Peyer's patch (tissue), 4 donors: ENCODE measurements around the gene KLC4. TPM values are rescaled to one million over a fixed set of nuclear protein-coding genes. Genes with fewer than 3 reads are reported as not detected.
"Not testable (repeated sequence)": the region's sequence is repeated elsewhere in the genome, so short reads cannot be mapped to it uniquely, and the experiment has no call there.

Experiments
- DNase-seq, 3 donors: peaks; one replicate each; pipeline ENCODE4 v3.0.0-alpha.2; 2017 to 2019
- H3K27ac ChIP-seq, 4 donors: fragments of 200-600 bp; sonication (generic); one replicate each; pipeline ENCODE4 v1.5.1; 2016 to 2019
- H3K27me3 ChIP-seq, 2 donors: fragments of 200-600 bp; sonication (generic); one replicate each; pipeline ENCODE4 v1.5.1; 2019
- H3K36me3 ChIP-seq, 3 donors: fragments of 200-600 bp; sonication (generic); one replicate each; pipeline ENCODE4 v1.5.1; 2016 to 2019
- H3K4me1 ChIP-seq, 4 donors: fragments of 200-600 bp; sonication (generic); one replicate each; pipeline ENCODE4 v1.5.1; 2016 to 2019
- H3K4me3 ChIP-seq, 4 donors: fragments of 200-600 bp; sonication (generic); 1 replicate in 3 of 4; 2 replicates in 1 of 4; pipeline ENCODE4 v1.5.1; 2016 to 2019; ENCODE audit warnings: mild to moderate bottlenecking in 1 of 4
- H3K9me3 ChIP-seq, 4 donors: fragments of 200-600 bp; sonication (generic); one replicate each; pipeline ENCODE4 v1.5.1; 2016 to 2019; ENCODE audit warnings: mild to moderate bottlenecking in 1 of 4
- POLR2A ChIP-seq, 2 donors: fragments of 450-650 bp; IDR thresholded peaks; one replicate each; pipeline ENCODE4 v1.5.1; 2017; ENCODE audit warnings: antibody characterized with exemption in 2 of 2, mild to moderate bottlenecking in 2 of 2, moderate library complexity in 2 of 2
- total RNA-seq, 4 donors: library from RNA; depleted of rRNA; stranded (reverse); fragments of >200 nt; gene quantifications; one replicate each; pipeline ENCODE4 v1.1.0, GENCODE V29; 2016
- TF ChIP-seq, protein P1 (sequence below), 6 experiments: fragments of 450-650 bp in 4 of 6; fragments of 200-600 bp in 2 of 6; sonication (generic) in 1 of 6; IDR thresholded peaks; one replicate each; pipeline ENCODE4 v1.5.1; 2017 to 2019; ENCODE audit warnings: antibody characterized with exemption in 6 of 6, mild to moderate bottlenecking in 3 of 6, moderate library complexity in 1 of 6

KLC4 gene
- total RNA-seq, 4 donors from 2014 or later, result 50.3 to 214 (median 183) TPM

DNA sequence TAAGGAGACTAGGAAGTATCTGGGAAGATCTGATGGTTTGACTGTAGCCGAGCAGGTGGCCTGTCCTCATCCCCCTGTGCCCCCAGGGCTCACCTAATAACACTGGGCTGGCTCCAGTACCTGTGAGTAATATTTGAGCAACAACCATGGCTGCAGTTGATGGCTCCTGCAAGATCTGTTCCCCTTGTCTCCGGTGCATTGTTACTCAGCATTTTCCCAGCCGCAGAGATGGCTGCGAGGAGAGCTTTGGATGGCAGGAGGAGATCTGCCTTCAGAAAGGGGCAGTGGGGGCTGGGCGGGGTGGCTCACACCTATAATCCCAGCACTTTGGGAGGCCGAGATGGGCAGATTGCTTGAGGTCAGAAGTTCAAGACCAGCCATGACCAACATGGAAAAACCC is 55.9 kb downstream of the KLC4 start:
- H3K4me3 ChIP-seq, result no peak overlapping the region
- no peaks in the 10 kb centered on the region for H3K9me3 ChIP-seq
- no peak overlapping the region for H3K27ac ChIP-seq
- H3K36me3 ChIP-seq, result no peaks in the 10 kb centered on the region
- TF ChIP-seq POLR2A (IDR thresholded peaks at IDR 0.05), result no peak
- TF ChIP-seq, protein P1, sequence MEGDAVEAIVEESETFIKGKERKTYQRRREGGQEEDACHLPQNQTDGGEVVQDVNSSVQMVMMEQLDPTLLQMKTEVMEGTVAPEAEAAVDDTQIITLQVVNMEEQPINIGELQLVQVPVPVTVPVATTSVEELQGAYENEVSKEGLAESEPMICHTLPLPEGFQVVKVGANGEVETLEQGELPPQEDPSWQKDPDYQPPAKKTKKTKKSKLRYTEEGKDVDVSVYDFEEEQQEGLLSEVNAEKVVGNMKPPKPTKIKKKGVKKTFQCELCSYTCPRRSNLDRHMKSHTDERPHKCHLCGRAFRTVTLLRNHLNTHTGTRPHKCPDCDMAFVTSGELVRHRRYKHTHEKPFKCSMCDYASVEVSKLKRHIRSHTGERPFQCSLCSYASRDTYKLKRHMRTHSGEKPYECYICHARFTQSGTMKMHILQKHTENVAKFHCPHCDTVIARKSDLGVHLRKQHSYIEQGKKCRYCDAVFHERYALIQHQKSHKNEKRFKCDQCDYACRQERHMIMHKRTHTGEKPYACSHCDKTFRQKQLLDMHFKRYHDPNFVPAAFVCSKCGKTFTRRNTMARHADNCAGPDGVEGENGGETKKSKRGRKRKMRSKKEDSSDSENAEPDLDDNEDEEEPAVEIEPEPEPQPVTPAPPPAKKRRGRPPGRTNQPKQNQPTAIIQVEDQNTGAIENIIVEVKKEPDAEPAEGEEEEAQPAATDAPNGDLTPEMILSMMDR (IDR thresholded peaks at IDR 0.05), result no peak
- no peak for DNase-seq
- no peaks in the 10 kb centered on the region for H3K27me3 ChIP-seq
- H3K4me1 ChIP-seq, result peaks cover 0 to 12% (median 0%) of the 10 kb centered on the region in 4 donors

- not testable (repeated sequence) for H3K36me3 ChIP-seq, H3K27me3 ChIP-seq, H3K27ac ChIP-seq, DNase-seq, H3K4me3 ChIP-seq, H3K9me3 ChIP-seq
- H3K4me1 ChIP-seq, result peaks cover 0 to 12% (median 0%) of the 10 kb centered on the region in 4 donors
These were observed 58.0 kb downstream of the KLC4 start for GRCh38 chr6:43117466-43117865.

- Histone ChIP-seq H3K9me3 (no peaks in the 10 kb centered on the region), H3K4me1 (no peaks in the 10 kb centered on the region), H3K4me3 (no peak overlapping the region), H3K36me3 (no peaks in the 10 kb centered on the region), H3K27ac (no peak overlapping the region), H3K27me3 (no peaks in the 10 kb centered on the region)
- TF ChIP-seq, protein P1 (IDR thresholded peaks at IDR 0.05), result no peak
- TF ChIP-seq POLR2A (IDR thresholded peaks at IDR 0.05), result no peak
- no peak for DNase-seq
These were observed 60.1 kb downstream of the KLC4 start for GRCh38 chr6:43119482-43119881.

GRCh38 chr6:43120101-43120763 is 60.8 kb downstream of the KLC4 start:
- no peak for TF ChIP-seq POLR2A (IDR thresholded peaks at IDR 0.05)
- TF ChIP-seq, protein P1 (IDR thresholded peaks at IDR 0.05), result no peak
- Histone ChIP-seq H3K4me3 (no peak overlapping the region), H3K9me3 (no peaks in the 10 kb centered on the region), H3K27ac (no peak overlapping the region), H3K36me3 (no peaks in the 10 kb centered on the region), H3K27me3 (no peaks in the 10 kb centered on the region), H3K4me1 (no peaks in the 10 kb centered on the region)
- DNase-seq, result no peak

- Histone ChIP-seq H3K9me3 (no peaks in the 10 kb centered on the region), H3K4me3 (no peak overlapping the region), H3K36me3 (no peaks in the 10 kb centered on the region), H3K4me1 (no peaks in the 10 kb centered on the region), H3K27me3 (no peaks in the 10 kb centered on the region), H3K27ac (peak overlapping the region in 1 of 4 donors; percentile 23)
- TF ChIP-seq, protein P1 (IDR thresholded peaks at IDR 0.05), result no peak
- TF ChIP-seq POLR2A (IDR thresholded peaks at IDR 0.05), result no peak
- peak in 1 of 3 donors; percentile 63 for DNase-seq
These were observed 61.8 kb downstream of the KLC4 start for GRCh38 chr6:43120944-43121913.

DNA sequence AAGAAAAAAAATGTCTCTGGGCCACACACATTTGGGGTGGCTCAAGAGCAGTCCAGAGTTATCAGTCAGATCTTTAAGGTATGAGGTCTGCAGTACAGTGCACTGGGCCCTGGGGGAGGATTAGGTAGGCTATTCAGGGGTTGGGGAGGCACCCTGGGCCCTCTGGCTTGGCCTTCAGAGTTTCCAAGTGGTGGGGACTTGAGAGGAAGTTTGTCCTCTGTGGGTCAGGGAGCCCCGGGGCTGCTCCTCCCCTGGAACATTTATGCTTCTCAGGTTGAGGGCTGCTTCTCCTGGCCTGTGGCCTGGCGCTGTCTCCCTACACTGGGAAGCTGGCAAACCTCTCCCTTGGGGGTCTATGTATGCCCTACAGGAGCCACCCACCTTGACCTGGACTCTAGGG is 62.7 kb downstream of the KLC4 start:
- Histone ChIP-seq H3K27ac (no peak overlapping the region), H3K27me3 (no peaks in the 10 kb centered on the region), H3K9me3 (no peaks in the 10 kb centered on the region), H3K4me3 (no peak overlapping the region), H3K36me3 (no peaks in the 10 kb centered on the region), H3K4me1 (no peaks in the 10 kb centered on the region)
- no peak for DNase-seq
- TF ChIP-seq POLR2A (IDR thresholded peaks at IDR 0.05), result no peak
- TF ChIP-seq, protein P1 (IDR thresholded peaks at IDR 0.05), result no peak
